ENCODE results near the gene DTD1.

- no peak for TF ChIP-seq CTCF (IDR thresholded peaks at IDR 0.05; ENCODE audit: insufficient read depth, low read depth, low read length)
- no peak for TF ChIP-seq EZH2 (IDR thresholded peaks at IDR 0.05; ENCODE audit: insufficient read depth, low read length)
Measured at GRCh38 chr20:18815194-18815942, 227.5 kb downstream of the DTD1 start.

All from astrocyte (in vitro differentiated cells and primary cell).